ENCODE measurements around the gene FRMPD4.
A peak's percentile ranks its signal among the peaks of the same experiment; 100 is the strongest.

GRCh38 chrX:12113321-12113720, 25.0 kb upstream of the FRMPD4 start:
- TF ChIP-seq POLR2AphosphoS5 (IDR thresholded peaks at IDR 0.05; ENCODE audit: insufficient read depth, low read depth, low read length) (no peak), JUN (IDR thresholded peaks at IDR 0.05; ENCODE audit: borderline replicate concordance, insufficient read depth, insufficient read length, low read depth) (no peak), EZH2 (IDR thresholded peaks at IDR 0.05; ENCODE audit: borderline replicate concordance, low read depth, low read length, severe bottlenecking) (no peak), CTCF (IDR thresholded peaks at IDR 0.05; ENCODE audit: extremely low read depth in 1 of 2, insufficient read depth in 1 of 2, low read depth in 1 of 2, low read length in 2 of 2) (no peak), POLR2A (IDR thresholded peaks at IDR 0.05; ENCODE audit: low read depth, low read length) (no peak), GATA2 (IDR thresholded peaks at IDR 0.05; ENCODE audit: insufficient read depth, insufficient read length, low read depth, low read length) (peak; percentile 44), MAX (IDR thresholded peaks at IDR 0.05; ENCODE audit: insufficient read depth, insufficient read length) (no peak), FOS (IDR thresholded peaks at IDR 0.05; ENCODE audit: borderline replicate concordance, insufficient read depth, low read length) (no peak)
